H9 (cell line): ENCODE measurements around the gene CCBE1. TPM values are rescaled to one million over a fixed set of nuclear protein-coding genes. Genes with fewer than 3 reads are reported as not detected.

Experiments
- DNase-seq: peaks from one replicate; pipeline ENCODE4 v3.0.0-alpha.2; 2017
- H2AFZ ChIP-seq: one replicate; pipeline ENCODE4 v1.6.1; 2013; ENCODE audit warnings: mild to moderate bottlenecking, low read length, control low read depth, moderate library complexity
- H2AK5ac ChIP-seq: 2 replicates; pipeline ENCODE4 v1.6.1; 2013; ENCODE audit warnings: low read length, control low read depth, mixed read lengths; ENCODE audit not compliant: insufficient read length
- H2BK120ac ChIP-seq: one replicate; pipeline ENCODE4 v1.6.1; 2013; ENCODE audit warnings: low read depth, mild to moderate bottlenecking, low read length, control low read depth, inconsistent platforms; ENCODE audit not compliant: poor library complexity, severe bottlenecking
- H2BK12ac ChIP-seq: 2 replicates; pipeline ENCODE4 v1.6.1; 2013; ENCODE audit warnings: low read length, control low read depth, mixed read lengths, low read depth; ENCODE audit not compliant: insufficient read length
- H2BK15ac ChIP-seq: 2 replicates; pipeline ENCODE4 v1.6.1; 2013; ENCODE audit warnings: low read depth, low read length, control low read depth
- H2BK20ac ChIP-seq: one replicate; pipeline ENCODE4 v1.6.1; 2013; ENCODE audit warnings: low read depth, mild to moderate bottlenecking, low read length, control low read depth, inconsistent platforms; ENCODE audit not compliant: poor library complexity, severe bottlenecking
- H2BK5ac ChIP-seq: 2 replicates; pipeline ENCODE4 v1.6.1; 2013; ENCODE audit warnings: low read length, control low read depth, mixed read lengths; ENCODE audit not compliant: insufficient read length
- H3K14ac ChIP-seq: 2 replicates; pipeline ENCODE4 v1.6.1; 2013; ENCODE audit warnings: low read length, control low read depth; ENCODE audit not compliant: insufficient read depth
- H3K18ac ChIP-seq: 2 replicates; pipeline ENCODE4 v1.6.1; 2013; ENCODE audit warnings: low read depth, mild to moderate bottlenecking, mixed read lengths, low read length, control low read depth; ENCODE audit not compliant: insufficient read length
- H3K23ac ChIP-seq: 2 replicates; pipeline ENCODE4 v1.6.1; 2013; ENCODE audit warnings: low read length, control low read depth, mixed read lengths, low read depth; ENCODE audit not compliant: insufficient read length
- H3K23me2 ChIP-seq: 2 replicates; pipeline ENCODE4 v1.6.1; 2013; ENCODE audit warnings: low read depth, mild to moderate bottlenecking, mixed read lengths, low read length, control low read depth; ENCODE audit not compliant: insufficient read length, poor library complexity, severe bottlenecking
- H3K27ac ChIP-seq: 2 replicates; pipeline ENCODE4 v1.5.1; 2013; ENCODE audit warnings: low read length, control low read depth, mixed read lengths, low read depth; ENCODE audit not compliant: insufficient read length
- H3K27me3 ChIP-seq: 2 replicates; pipeline ENCODE4 v1.6.1; 2013; ENCODE audit warnings: low read length, control low read depth, inconsistent platforms; ENCODE audit not compliant: insufficient read depth
- H3K4ac ChIP-seq: 2 replicates; pipeline ENCODE4 v1.6.1; 2013; ENCODE audit warnings: low read depth, mild to moderate bottlenecking, control low read depth, inconsistent platforms, low read length, moderate library complexity
- H3K4me1 ChIP-seq: 2 replicates; pipeline ENCODE4 v1.6.1; 2013; ENCODE audit warnings: low read length, control low read depth, inconsistent platforms; ENCODE audit not compliant: insufficient read depth
- H3K4me2 ChIP-seq: 2 replicates; pipeline ENCODE4 v1.6.1; 2013; ENCODE audit warnings: low read length, control low read depth, mixed read lengths; ENCODE audit not compliant: insufficient read length, insufficient read depth
- H3K56ac ChIP-seq: 2 replicates; pipeline ENCODE4 v1.6.1; 2013; ENCODE audit warnings: low read depth, mild to moderate bottlenecking, mixed read lengths, low read length, control low read depth; ENCODE audit not compliant: insufficient read length
- H3K79me1 ChIP-seq: 2 replicates; pipeline ENCODE4 v1.6.1; 2013; ENCODE audit warnings: low read depth, mild to moderate bottlenecking, moderate library complexity, low read length, control low read depth, inconsistent platforms; ENCODE audit not compliant: insufficient read depth, poor library complexity, severe bottlenecking
- H3K79me2 ChIP-seq: 2 replicates; pipeline ENCODE4 v1.6.1; 2013; ENCODE audit warnings: low read length, control low read depth, inconsistent platforms; ENCODE audit not compliant: insufficient read depth
- H3K9ac ChIP-seq: 2 replicates; pipeline ENCODE4 v1.6.1; 2013; ENCODE audit warnings: low read length, control low read depth, mixed read lengths; ENCODE audit not compliant: insufficient read length; ENCODE audit errors: extremely low read depth
- H3K9me3 ChIP-seq: one replicate; pipeline ENCODE4 v1.6.1; 2013; ENCODE audit warnings: low read depth, low read length, inconsistent platforms; ENCODE audit not compliant: control insufficient read depth
- H3T11ph ChIP-seq: one replicate; pipeline ENCODE4 v1.6.1; 2013; ENCODE audit warnings: mild to moderate bottlenecking, low read length, control low read depth, inconsistent platforms
- H4K20me1 ChIP-seq: one replicate; pipeline ENCODE4 v1.6.1; 2013; ENCODE audit not compliant: control insufficient read depth, insufficient read length, insufficient read depth
- H4K5ac ChIP-seq: 2 replicates; pipeline ENCODE4 v1.6.1; 2013; ENCODE audit warnings: low read depth, mild to moderate bottlenecking, mixed read lengths, low read length, control low read depth; ENCODE audit not compliant: insufficient read length
- H4K8ac ChIP-seq: replicated peaks from 2 replicates; pipeline ENCODE4 v1.6.1; 2013; ENCODE audit warnings: low read length, control low read depth, mixed read lengths, low read depth; ENCODE audit not compliant: insufficient read length
- H4K91ac ChIP-seq: 2 replicates; pipeline ENCODE4 v1.6.1; 2013; ENCODE audit warnings: low read depth, mild to moderate bottlenecking, moderate library complexity, mixed read lengths, low read length, control low read depth; ENCODE audit not compliant: insufficient read length
- H3K27ac Mint-ChIP-seq, 3 experiments: 2 replicates in 2 of 3; 3 replicates in 1 of 3; pipeline ENCODE4 v1.8.0; 2020 to 2021; ENCODE audit warnings: mixed read lengths in 3 of 3, mild to moderate bottlenecking in 1 of 3, moderate library complexity in 1 of 3
- H3K27me3 Mint-ChIP-seq: 2 replicates; pipeline ENCODE4 v1.8.0; 2021; ENCODE audit warnings: low read depth, mild to moderate bottlenecking, moderate library complexity, mixed read lengths
- H3K36me3 Mint-ChIP-seq, 3 experiments: 2 replicates in 2 of 3; 3 replicates in 1 of 3; pipeline ENCODE4 v1.8.0; 2020 to 2021; ENCODE audit warnings: low read depth in 3 of 3, mixed read lengths in 3 of 3; ENCODE audit not compliant: insufficient read depth in 1 of 3
- H3K4me1 Mint-ChIP-seq, 2 experiments: 2 replicates each; pipeline ENCODE4 v1.8.0; 2020; ENCODE audit warnings: mixed read lengths in 2 of 2
- H3K4me3 Mint-ChIP-seq, 2 experiments: 2 replicates in 1 of 2; 3 replicates in 1 of 2; pipeline ENCODE4 v1.8.0; 2020 to 2021; ENCODE audit warnings: mild to moderate bottlenecking in 2 of 2, mixed read lengths in 2 of 2, moderate library complexity in 1 of 2
- H3K9me3 Mint-ChIP-seq, 2 experiments: 2 replicates in 1 of 2; 3 replicates in 1 of 2; pipeline ENCODE4 v1.8.0; 2020; ENCODE audit warnings: mild to moderate bottlenecking in 2 of 2, mixed read lengths in 2 of 2, moderate library complexity in 1 of 2
- WGBS: extraction: QIAGEN DNeasy Blood & Tissue Kit; methylation state at CpG from one replicate; pipeline ENCODE4 v1.1.7; 2013; ENCODE audit warnings: missing lambda C conversion rate, low lambda C conversion rate, mixed read lengths; ENCODE audit not compliant: insufficient read length; ENCODE audit errors: extremely low coverage; 5-methylcytosine and 5-hydroxymethylcytosine counted together
- total RNA-seq: library from RNA; stranded (reverse); gene quantifications from 2 replicates; pipeline ENCODE4 v1.2.1, GENCODE V29; 2021
- TF ChIP-seq, protein P1 (sequence below): fragments of 200-600 bp; sonication (generic); conservative IDR thresholded peaks from 3 replicates; pipeline ENCODE4 v1.8.0; 2021; ENCODE audit warnings: antibody characterized with exemption, mild to moderate bottlenecking

Gene CCBE1
- total RNA-seq, 1 experiment from 2014 or later = 0.39 TPM

DNA sequence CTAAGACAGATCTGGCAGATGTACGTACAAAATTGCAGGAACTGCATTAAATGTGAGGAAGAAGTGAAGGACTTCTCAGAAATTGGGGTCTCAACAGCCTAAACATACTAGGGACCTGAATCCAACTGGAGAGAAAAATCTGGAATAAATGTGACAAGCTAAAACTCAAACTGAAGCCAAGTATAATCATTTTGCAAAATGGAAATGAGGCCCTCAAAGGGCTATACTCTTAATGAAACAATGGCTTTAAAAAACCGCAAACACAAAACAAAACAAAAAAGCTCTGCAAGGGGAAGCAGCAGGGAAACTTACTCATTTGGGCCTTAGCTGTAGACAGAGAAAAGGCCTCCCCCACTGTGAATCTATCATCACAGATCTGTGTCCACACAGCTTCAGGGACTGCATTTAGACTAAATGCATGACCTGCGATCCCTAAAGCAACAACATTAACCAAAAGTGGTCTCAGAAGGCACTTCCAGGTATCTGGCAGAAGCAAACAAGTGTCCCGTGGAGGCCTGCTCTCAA lies 63.2 kb downstream of the CCBE1 start:
- Histone ChIP-seq H2BK5ac (no peak overlapping the region), H4K91ac (no peak overlapping the region), H3K4me2 (no peak overlapping the region), H3K9ac (no peak overlapping the region), H3K14ac (no peak overlapping the region), H3K27me3 (no peaks in the 10 kb centered on the region), H2BK12ac (no peak overlapping the region), H3K79me2 (no peaks in the 10 kb centered on the region), H3K79me1 (no peaks in the 10 kb centered on the region), H2AK5ac (no peak overlapping the region), H3K56ac (no peak overlapping the region), H2BK120ac (no peak overlapping the region), H4K5ac (no peak overlapping the region), H3T11ph (no peak overlapping the region), H3K9me3 (no peaks in the 10 kb centered on the region), H3K23ac (no peak overlapping the region), H3K27ac (no peak overlapping the region), H4K20me1 (no peaks in the 10 kb centered on the region), H2BK20ac (no peak overlapping the region), H3K18ac (no peak overlapping the region), H3K23me2 (no peaks in the 10 kb centered on the region), H2AFZ (no peak overlapping the region), H2BK15ac (no peak overlapping the region), H3K4ac (no peak overlapping the region), H4K8ac (no peak overlapping the region), H3K4me1 (0 out of 2 replicates have a peak, but pooled peaks cover 5% of the 10 kb centered on the region)
- DNase-seq = no peak
- Mint-ChIP-seq H3K9me3 (no peaks in the 10 kb centered on the region), H3K36me3 (no peaks in the 10 kb centered on the region), H3K27me3 (peaks cover 4% of the 10 kb centered on the region; the same call in 1 of the 2 replicates), H3K27ac (peak overlapping the region in 2 of 3 experiments; percentile 14 to 19; a peak in 1 of 7 replicates), H3K4me3 (no peak overlapping the region), H3K4me1 (peaks cover 8 to 17% of the 10 kb centered on the region in 2 experiments)
- TF ChIP-seq, protein P1, sequence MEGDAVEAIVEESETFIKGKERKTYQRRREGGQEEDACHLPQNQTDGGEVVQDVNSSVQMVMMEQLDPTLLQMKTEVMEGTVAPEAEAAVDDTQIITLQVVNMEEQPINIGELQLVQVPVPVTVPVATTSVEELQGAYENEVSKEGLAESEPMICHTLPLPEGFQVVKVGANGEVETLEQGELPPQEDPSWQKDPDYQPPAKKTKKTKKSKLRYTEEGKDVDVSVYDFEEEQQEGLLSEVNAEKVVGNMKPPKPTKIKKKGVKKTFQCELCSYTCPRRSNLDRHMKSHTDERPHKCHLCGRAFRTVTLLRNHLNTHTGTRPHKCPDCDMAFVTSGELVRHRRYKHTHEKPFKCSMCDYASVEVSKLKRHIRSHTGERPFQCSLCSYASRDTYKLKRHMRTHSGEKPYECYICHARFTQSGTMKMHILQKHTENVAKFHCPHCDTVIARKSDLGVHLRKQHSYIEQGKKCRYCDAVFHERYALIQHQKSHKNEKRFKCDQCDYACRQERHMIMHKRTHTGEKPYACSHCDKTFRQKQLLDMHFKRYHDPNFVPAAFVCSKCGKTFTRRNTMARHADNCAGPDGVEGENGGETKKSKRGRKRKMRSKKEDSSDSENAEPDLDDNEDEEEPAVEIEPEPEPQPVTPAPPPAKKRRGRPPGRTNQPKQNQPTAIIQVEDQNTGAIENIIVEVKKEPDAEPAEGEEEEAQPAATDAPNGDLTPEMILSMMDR = no peak
- WGBS = no CpG with 5 or more reads among the region's 4 CpGs
